ENCODE results near the gene IGFL2.

The IGFL2 gene

GRCh38 chr19:46209051-46209450, 61.0 kb downstream of the IGFL2 start:
- no peak for DNase-seq (ENCODE audit: low spot score)

GRCh38 chr19:46209472-46209871, 61.4 kb downstream of the IGFL2 start:
- no peak for DNase-seq (ENCODE audit: low spot score)

GRCh38 chr19:46210669-46211068, 62.6 kb downstream of the IGFL2 start:
- DNase-seq (ENCODE audit: low spot score) = no peak
